Mucosa of rectum (tissue), 2 donors: ENCODE measurements around the gene B3GNT7.

Source experiments
- H3K27ac ChIP-seq, 2 donors: one replicate each; pipeline ENCODE4 v1.7.0; 2013; ENCODE audit warnings: inconsistent platforms in 2 of 2, low read depth in 2 of 2, low read length in 2 of 2
- H3K27me3 ChIP-seq, 2 donors: one replicate each; pipeline ENCODE4 v1.7.0; 2013; ENCODE audit warnings: low read length in 2 of 2; ENCODE audit not compliant: control insufficient read depth in 2 of 2, insufficient read depth in 2 of 2
- H3K36me3 ChIP-seq, 2 donors: one replicate each; pipeline ENCODE4 v1.7.0; 2013; ENCODE audit warnings: low read length in 2 of 2; ENCODE audit not compliant: control insufficient read depth in 2 of 2, insufficient read depth in 2 of 2
- H3K4me1 ChIP-seq, 2 donors: one replicate each; pipeline ENCODE4 v1.7.0; 2013; ENCODE audit warnings: low read length in 2 of 2, mild to moderate bottlenecking in 1 of 2; ENCODE audit not compliant: control insufficient read depth in 2 of 2, insufficient read depth in 2 of 2
- H3K4me3 ChIP-seq, 2 donors: one replicate each; pipeline ENCODE4 v1.7.0; 2013; ENCODE audit warnings: low read length in 2 of 2
- H3K9ac ChIP-seq, 2 donors: one replicate each; pipeline ENCODE4 v1.7.0; 2013; ENCODE audit warnings: low read length in 2 of 2, low read depth in 1 of 2, mild to moderate bottlenecking in 1 of 2
- H3K9me3 ChIP-seq, 2 donors: one replicate each; pipeline ENCODE4 v1.7.0; 2013; ENCODE audit warnings: low read length in 2 of 2; ENCODE audit not compliant: control insufficient read depth in 2 of 2
- donor health status: healthy.
- donor health status: Normal muscosa, but diverticular disease.

The B3GNT7 gene

DNA sequence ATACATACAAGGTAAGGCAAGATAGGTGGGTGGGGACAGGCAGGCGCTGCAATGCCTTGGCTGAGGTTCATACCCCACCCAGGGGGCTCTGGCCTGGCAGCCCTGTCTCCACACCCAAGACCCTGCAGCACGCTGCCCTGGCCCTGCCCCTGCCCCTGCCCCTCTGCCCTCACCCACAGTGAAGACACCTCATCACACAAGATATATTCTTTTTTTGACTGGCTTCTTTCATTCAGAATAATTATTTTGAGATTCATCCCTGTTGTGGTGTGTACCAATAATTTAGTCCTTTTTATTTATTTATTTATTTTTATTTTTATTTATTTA is 11.4 kb upstream of the B3GNT7 start:
- peaks cover 19 to 21% of the 10 kb centered on the region in 2 donors for H3K4me1 ChIP-seq
- no peaks in the 10 kb centered on the region for H3K9me3 ChIP-seq
- H3K4me3 ChIP-seq, result no peak overlapping the region
- H3K36me3 ChIP-seq, result no peaks in the 10 kb centered on the region
- peak overlapping the region; percentile 65 to 81 for H3K27ac ChIP-seq
- no peaks in the 10 kb centered on the region for H3K27me3 ChIP-seq
- H3K9ac ChIP-seq, result no peak overlapping the region

GRCh38 chr2:231384970-231385369 is 10.5 kb upstream of the B3GNT7 start:
- Histone ChIP-seq H3K4me3 (no peak overlapping the region), H3K9me3 (no peaks in the 10 kb centered on the region), H3K9ac (no peak overlapping the region), H3K36me3 (no peaks in the 10 kb centered on the region), H3K27me3 (no peaks in the 10 kb centered on the region), H3K4me1 (peaks cover 11 to 16% of the 10 kb centered on the region in 2 donors), H3K27ac (no peak overlapping the region)

GRCh38 chr2:231385429-231385828 is 10.1 kb upstream of the B3GNT7 start:
- H3K9me3 ChIP-seq, result no peaks in the 10 kb centered on the region
- no peak overlapping the region for H3K27ac ChIP-seq
- H3K27me3 ChIP-seq, result no peaks in the 10 kb centered on the region
- H3K36me3 ChIP-seq, result no peaks in the 10 kb centered on the region
- peaks cover 7 to 13% of the 10 kb centered on the region in 2 donors for H3K4me1 ChIP-seq
- H3K9ac ChIP-seq, result no peak overlapping the region
- H3K4me3 ChIP-seq, result no peak overlapping the region

GRCh38 chr2:231386446-231386845 is 9.1 kb upstream of the B3GNT7 start:
- no peak overlapping the region for H3K27ac ChIP-seq
- H3K9me3 ChIP-seq, result no peaks in the 10 kb centered on the region
- no peak overlapping the region for H3K4me3 ChIP-seq
- no peaks in the 10 kb centered on the region for H3K36me3 ChIP-seq
- H3K4me1 ChIP-seq, result peaks cover 9 to 11% of the 10 kb centered on the region in 2 donors
- no peaks in the 10 kb centered on the region for H3K27me3 ChIP-seq
- H3K9ac ChIP-seq, result no peak overlapping the region

GRCh38 chr2:231387904-231388724 is 7.4 kb upstream of the B3GNT7 start:
- H3K4me1 ChIP-seq, result peaks cover 8 to 12% of the 10 kb centered on the region in 2 donors
- H3K27me3 ChIP-seq, result no peaks in the 10 kb centered on the region
- no peaks in the 10 kb centered on the region for H3K9me3 ChIP-seq
- no peak overlapping the region for H3K9ac ChIP-seq
- no peak overlapping the region for H3K27ac ChIP-seq
- no peak overlapping the region for H3K4me3 ChIP-seq
- no peaks in the 10 kb centered on the region for H3K36me3 ChIP-seq

GRCh38 chr2:231388725-231389346 is 6.7 kb upstream of the B3GNT7 start:
- Histone ChIP-seq H3K4me3 (no peak overlapping the region), H3K9me3 (no peaks in the 10 kb centered on the region), H3K9ac (no peak overlapping the region), H3K36me3 (no peaks in the 10 kb centered on the region), H3K27me3 (no peaks in the 10 kb centered on the region), H3K4me1 (peaks cover 7 to 10% of the 10 kb centered on the region in 2 donors), H3K27ac (no peak overlapping the region)

- Histone ChIP-seq H3K9ac (peak overlapping the region in 1 of 2 donors; percentile 17), H3K27me3 (peaks cover 5 to 7% of the 10 kb centered on the region in 2 donors), H3K4me1 (peaks cover 16 to 21% of the 10 kb centered on the region in 2 donors), H3K4me3 (no peak overlapping the region), H3K27ac (no peak overlapping the region), H3K36me3 (no peaks in the 10 kb centered on the region), H3K9me3 (no peaks in the 10 kb centered on the region)
Observed at GRCh38 chr2:231390667-231391066, 4.8 kb upstream of the B3GNT7 start.

GRCh38 chr2:231391981-231392380 is 3.5 kb upstream of the B3GNT7 start:
- H3K4me1 ChIP-seq, result peaks cover 18 to 23% of the 10 kb centered on the region in 2 donors
- no peak overlapping the region for H3K4me3 ChIP-seq
- no peak overlapping the region for H3K9ac ChIP-seq
- H3K27me3 ChIP-seq, result peaks cover 5 to 7% of the 10 kb centered on the region in 2 donors
- no peak overlapping the region for H3K27ac ChIP-seq
- H3K36me3 ChIP-seq, result peaks cover 0 to 2% of the 10 kb centered on the region in 2 donors
- no peaks in the 10 kb centered on the region for H3K9me3 ChIP-seq

DNA sequence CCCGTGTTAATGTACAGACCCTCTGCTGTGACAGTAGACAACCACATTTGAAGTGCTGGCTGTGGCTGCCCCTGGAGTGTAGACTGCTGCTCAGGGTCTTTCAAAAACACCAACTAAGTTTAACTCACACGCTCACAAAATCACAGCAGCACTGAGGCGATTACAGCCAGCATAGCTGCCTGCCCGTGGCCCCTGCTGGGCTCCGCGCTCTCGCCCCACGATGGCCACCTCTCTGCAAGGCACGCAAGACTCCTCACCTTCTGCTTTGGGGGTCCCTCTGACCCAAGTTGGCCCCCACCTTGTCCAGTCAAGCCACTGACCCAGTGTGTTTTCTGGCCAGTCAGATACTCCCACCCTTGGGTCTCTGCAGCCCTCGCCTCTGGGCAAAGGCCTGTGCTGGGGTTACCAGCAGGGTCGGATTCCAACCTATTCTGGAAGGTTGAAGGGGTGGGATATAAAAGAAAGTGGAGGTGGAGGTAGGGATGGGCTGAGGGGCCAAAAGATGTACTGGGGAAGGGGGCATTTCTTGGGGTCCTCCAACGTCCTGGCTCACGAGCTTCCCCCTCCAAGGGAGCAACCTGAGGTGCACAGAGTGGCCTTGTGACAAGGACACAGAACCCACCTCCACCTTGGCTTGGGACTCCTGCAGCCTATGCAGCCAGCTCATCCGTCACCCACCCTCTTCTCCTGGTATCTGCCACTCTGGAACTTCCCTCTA is 2.9 kb upstream of the B3GNT7 start:
- no peak overlapping the region for H3K4me3 ChIP-seq
- H3K4me1 ChIP-seq, result peaks cover 21 to 29% of the 10 kb centered on the region in 2 donors
- H3K9me3 ChIP-seq, result no peaks in the 10 kb centered on the region
- peak overlapping the region; percentile 14 to 48 for H3K27ac ChIP-seq
- H3K9ac ChIP-seq, result no peak overlapping the region
- H3K27me3 ChIP-seq, result peaks cover 5 to 7% of the 10 kb centered on the region in 2 donors
- H3K36me3 ChIP-seq, result peaks cover 0 to 2% of the 10 kb centered on the region in 2 donors
